H9 (cell line): ENCODE measurements around the gene RAPGEF6. TPM values are rescaled to one million over a fixed set of nuclear protein-coding genes. Genes with fewer than 3 reads are reported as not detected.

ENCODE experiments used
- DNase-seq: peaks from one replicate; pipeline ENCODE4 v3.0.0-alpha.2; 2017
- H2AFZ ChIP-seq: one replicate; pipeline ENCODE4 v1.6.1; 2013; ENCODE audit warnings: mild to moderate bottlenecking, low read length, control low read depth, moderate library complexity
- H2AK5ac ChIP-seq: 2 replicates; pipeline ENCODE4 v1.6.1; 2013; ENCODE audit warnings: low read length, control low read depth, mixed read lengths; ENCODE audit not compliant: insufficient read length
- H2BK120ac ChIP-seq: one replicate; pipeline ENCODE4 v1.6.1; 2013; ENCODE audit warnings: low read depth, mild to moderate bottlenecking, low read length, control low read depth, inconsistent platforms; ENCODE audit not compliant: poor library complexity, severe bottlenecking
- H2BK12ac ChIP-seq: 2 replicates; pipeline ENCODE4 v1.6.1; 2013; ENCODE audit warnings: low read length, control low read depth, mixed read lengths, low read depth; ENCODE audit not compliant: insufficient read length
- H2BK15ac ChIP-seq: 2 replicates; pipeline ENCODE4 v1.6.1; 2013; ENCODE audit warnings: low read depth, low read length, control low read depth
- H2BK20ac ChIP-seq: one replicate; pipeline ENCODE4 v1.6.1; 2013; ENCODE audit warnings: low read depth, mild to moderate bottlenecking, low read length, control low read depth, inconsistent platforms; ENCODE audit not compliant: poor library complexity, severe bottlenecking
- H2BK5ac ChIP-seq: 2 replicates; pipeline ENCODE4 v1.6.1; 2013; ENCODE audit warnings: low read length, control low read depth, mixed read lengths; ENCODE audit not compliant: insufficient read length
- H3K14ac ChIP-seq: 2 replicates; pipeline ENCODE4 v1.6.1; 2013; ENCODE audit warnings: low read length, control low read depth; ENCODE audit not compliant: insufficient read depth
- H3K18ac ChIP-seq: 2 replicates; pipeline ENCODE4 v1.6.1; 2013; ENCODE audit warnings: low read depth, mild to moderate bottlenecking, mixed read lengths, low read length, control low read depth; ENCODE audit not compliant: insufficient read length
- H3K23ac ChIP-seq: 2 replicates; pipeline ENCODE4 v1.6.1; 2013; ENCODE audit warnings: low read length, control low read depth, mixed read lengths, low read depth; ENCODE audit not compliant: insufficient read length
- H3K23me2 ChIP-seq: 2 replicates; pipeline ENCODE4 v1.6.1; 2013; ENCODE audit warnings: low read depth, mild to moderate bottlenecking, mixed read lengths, low read length, control low read depth; ENCODE audit not compliant: insufficient read length, poor library complexity, severe bottlenecking
- H3K27ac ChIP-seq: 2 replicates; pipeline ENCODE4 v1.5.1; 2013; ENCODE audit warnings: low read length, control low read depth, mixed read lengths, low read depth; ENCODE audit not compliant: insufficient read length
- H3K27me3 ChIP-seq: 2 replicates; pipeline ENCODE4 v1.6.1; 2013; ENCODE audit warnings: low read length, control low read depth, inconsistent platforms; ENCODE audit not compliant: insufficient read depth
- H3K4ac ChIP-seq: 2 replicates; pipeline ENCODE4 v1.6.1; 2013; ENCODE audit warnings: low read depth, mild to moderate bottlenecking, control low read depth, inconsistent platforms, low read length, moderate library complexity
- H3K4me1 ChIP-seq: 2 replicates; pipeline ENCODE4 v1.6.1; 2013; ENCODE audit warnings: low read length, control low read depth, inconsistent platforms; ENCODE audit not compliant: insufficient read depth
- H3K4me2 ChIP-seq: 2 replicates; pipeline ENCODE4 v1.6.1; 2013; ENCODE audit warnings: low read length, control low read depth, mixed read lengths; ENCODE audit not compliant: insufficient read length, insufficient read depth
- H3K56ac ChIP-seq: 2 replicates; pipeline ENCODE4 v1.6.1; 2013; ENCODE audit warnings: low read depth, mild to moderate bottlenecking, mixed read lengths, low read length, control low read depth; ENCODE audit not compliant: insufficient read length
- H3K79me1 ChIP-seq: 2 replicates; pipeline ENCODE4 v1.6.1; 2013; ENCODE audit warnings: low read depth, mild to moderate bottlenecking, moderate library complexity, low read length, control low read depth, inconsistent platforms; ENCODE audit not compliant: insufficient read depth, poor library complexity, severe bottlenecking
- H3K79me2 ChIP-seq: 2 replicates; pipeline ENCODE4 v1.6.1; 2013; ENCODE audit warnings: low read length, control low read depth, inconsistent platforms; ENCODE audit not compliant: insufficient read depth
- H3K9ac ChIP-seq: 2 replicates; pipeline ENCODE4 v1.6.1; 2013; ENCODE audit warnings: low read length, control low read depth, mixed read lengths; ENCODE audit not compliant: insufficient read length; ENCODE audit errors: extremely low read depth
- H3K9me3 ChIP-seq: one replicate; pipeline ENCODE4 v1.6.1; 2013; ENCODE audit warnings: low read depth, low read length, inconsistent platforms; ENCODE audit not compliant: control insufficient read depth
- H3T11ph ChIP-seq: one replicate; pipeline ENCODE4 v1.6.1; 2013; ENCODE audit warnings: mild to moderate bottlenecking, low read length, control low read depth, inconsistent platforms
- H4K20me1 ChIP-seq: one replicate; pipeline ENCODE4 v1.6.1; 2013; ENCODE audit not compliant: control insufficient read depth, insufficient read length, insufficient read depth
- H4K5ac ChIP-seq: 2 replicates; pipeline ENCODE4 v1.6.1; 2013; ENCODE audit warnings: low read depth, mild to moderate bottlenecking, mixed read lengths, low read length, control low read depth; ENCODE audit not compliant: insufficient read length
- H4K8ac ChIP-seq: replicated peaks from 2 replicates; pipeline ENCODE4 v1.6.1; 2013; ENCODE audit warnings: low read length, control low read depth, mixed read lengths, low read depth; ENCODE audit not compliant: insufficient read length
- H4K91ac ChIP-seq: 2 replicates; pipeline ENCODE4 v1.6.1; 2013; ENCODE audit warnings: low read depth, mild to moderate bottlenecking, moderate library complexity, mixed read lengths, low read length, control low read depth; ENCODE audit not compliant: insufficient read length
- H3K27ac Mint-ChIP-seq, 3 experiments: 2 replicates in 2 of 3; 3 replicates in 1 of 3; pipeline ENCODE4 v1.8.0; 2020 to 2021; ENCODE audit warnings: mixed read lengths in 3 of 3, mild to moderate bottlenecking in 1 of 3, moderate library complexity in 1 of 3
- H3K27me3 Mint-ChIP-seq: 2 replicates; pipeline ENCODE4 v1.8.0; 2021; ENCODE audit warnings: low read depth, mild to moderate bottlenecking, moderate library complexity, mixed read lengths
- H3K36me3 Mint-ChIP-seq, 3 experiments: 2 replicates in 2 of 3; 3 replicates in 1 of 3; pipeline ENCODE4 v1.8.0; 2020 to 2021; ENCODE audit warnings: low read depth in 3 of 3, mixed read lengths in 3 of 3; ENCODE audit not compliant: insufficient read depth in 1 of 3
- H3K4me1 Mint-ChIP-seq, 2 experiments: 2 replicates each; pipeline ENCODE4 v1.8.0; 2020; ENCODE audit warnings: mixed read lengths in 2 of 2
- H3K4me3 Mint-ChIP-seq, 2 experiments: 2 replicates in 1 of 2; 3 replicates in 1 of 2; pipeline ENCODE4 v1.8.0; 2020 to 2021; ENCODE audit warnings: mild to moderate bottlenecking in 2 of 2, mixed read lengths in 2 of 2, moderate library complexity in 1 of 2
- H3K9me3 Mint-ChIP-seq, 2 experiments: 2 replicates in 1 of 2; 3 replicates in 1 of 2; pipeline ENCODE4 v1.8.0; 2020; ENCODE audit warnings: mild to moderate bottlenecking in 2 of 2, mixed read lengths in 2 of 2, moderate library complexity in 1 of 2
- WGBS: extraction: QIAGEN DNeasy Blood & Tissue Kit; methylation state at CpG from one replicate; pipeline ENCODE4 v1.1.7; 2013; ENCODE audit warnings: missing lambda C conversion rate, low lambda C conversion rate, mixed read lengths; ENCODE audit not compliant: insufficient read length; ENCODE audit errors: extremely low coverage; 5-methylcytosine and 5-hydroxymethylcytosine counted together
- total RNA-seq: library from RNA; stranded (reverse); gene quantifications from 2 replicates; pipeline ENCODE4 v1.2.1, GENCODE V29; 2021
- TF ChIP-seq, protein P1 (sequence below): fragments of 200-600 bp; sonication (generic); conservative IDR thresholded peaks from 3 replicates; pipeline ENCODE4 v1.8.0; 2021; ENCODE audit warnings: antibody characterized with exemption, mild to moderate bottlenecking

Gene RAPGEF6
- total RNA-seq, 1 experiment from 2014 or later: 19.7 TPM

DNA sequence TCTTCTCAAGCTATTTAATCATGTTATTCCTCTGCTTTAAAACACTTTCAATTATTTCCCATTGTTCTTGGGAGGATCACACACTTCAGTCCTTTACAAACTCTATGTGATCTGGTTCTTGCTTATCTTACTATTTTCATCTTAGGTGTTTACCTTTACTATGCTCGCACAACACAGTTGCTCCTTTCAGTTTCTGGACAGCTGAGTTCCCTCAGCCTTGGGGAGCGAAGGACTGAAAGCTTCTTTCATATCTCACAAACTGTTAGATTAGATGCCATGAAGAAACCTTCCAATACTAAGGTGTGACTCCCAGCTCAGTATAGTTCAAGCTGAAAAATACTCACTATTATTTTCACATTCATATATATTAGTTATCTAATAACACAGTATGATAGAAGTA, 253.3 kb downstream of the RAPGEF6 start:
- Histone ChIP-seq H3K14ac (no peak overlapping the region), H2BK5ac (no peak overlapping the region), H3K79me1 (no peaks in the 10 kb centered on the region), H3K56ac (no peak overlapping the region), H3T11ph (no peak overlapping the region), H3K18ac (no peak overlapping the region), H2BK120ac (no peak overlapping the region), H4K5ac (no peak overlapping the region), H3K9me3 (no peaks in the 10 kb centered on the region), H3K4me1 (no peaks in the 10 kb centered on the region), H3K27ac (no peak overlapping the region), H3K79me2 (no peaks in the 10 kb centered on the region), H2BK20ac (no peak overlapping the region), H3K27me3 (no peaks in the 10 kb centered on the region), H3K23ac (no peak overlapping the region), H3K4me2 (no peak overlapping the region), H4K20me1 (no peaks in the 10 kb centered on the region), H2BK15ac (no peak overlapping the region), H3K9ac (no peak overlapping the region), H4K8ac (no peak overlapping the region), H2AK5ac (no peak overlapping the region), H2AFZ (no peak overlapping the region), H3K23me2 (no peaks in the 10 kb centered on the region), H4K91ac (no peak overlapping the region), H2BK12ac (no peak overlapping the region), H3K4ac (no peak overlapping the region)
- no peak overlapping the region for H3K27ac Mint-ChIP-seq
- H3K27me3 Mint-ChIP-seq: no peaks in the 10 kb centered on the region
- DNase-seq: no peak
- no peaks in the 10 kb centered on the region for H3K36me3 Mint-ChIP-seq
- H3K9me3 Mint-ChIP-seq: no peaks in the 10 kb centered on the region
- H3K4me3 Mint-ChIP-seq: no peak overlapping the region
- WGBS: no CpG with 5 or more reads among the region's 2 CpGs
- peaks cover 9 to 11% of the 10 kb centered on the region in 2 experiments; a peak in 3 of 4 replicates for H3K4me1 Mint-ChIP-seq
- TF ChIP-seq, protein P1, sequence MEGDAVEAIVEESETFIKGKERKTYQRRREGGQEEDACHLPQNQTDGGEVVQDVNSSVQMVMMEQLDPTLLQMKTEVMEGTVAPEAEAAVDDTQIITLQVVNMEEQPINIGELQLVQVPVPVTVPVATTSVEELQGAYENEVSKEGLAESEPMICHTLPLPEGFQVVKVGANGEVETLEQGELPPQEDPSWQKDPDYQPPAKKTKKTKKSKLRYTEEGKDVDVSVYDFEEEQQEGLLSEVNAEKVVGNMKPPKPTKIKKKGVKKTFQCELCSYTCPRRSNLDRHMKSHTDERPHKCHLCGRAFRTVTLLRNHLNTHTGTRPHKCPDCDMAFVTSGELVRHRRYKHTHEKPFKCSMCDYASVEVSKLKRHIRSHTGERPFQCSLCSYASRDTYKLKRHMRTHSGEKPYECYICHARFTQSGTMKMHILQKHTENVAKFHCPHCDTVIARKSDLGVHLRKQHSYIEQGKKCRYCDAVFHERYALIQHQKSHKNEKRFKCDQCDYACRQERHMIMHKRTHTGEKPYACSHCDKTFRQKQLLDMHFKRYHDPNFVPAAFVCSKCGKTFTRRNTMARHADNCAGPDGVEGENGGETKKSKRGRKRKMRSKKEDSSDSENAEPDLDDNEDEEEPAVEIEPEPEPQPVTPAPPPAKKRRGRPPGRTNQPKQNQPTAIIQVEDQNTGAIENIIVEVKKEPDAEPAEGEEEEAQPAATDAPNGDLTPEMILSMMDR: no peak
